Ureter (tissue), 1 donor: ENCODE results near the gene PRM3. TPM values are rescaled to one million over a fixed set of nuclear protein-coding genes. Genes with fewer than 3 reads are reported as not detected.

Source experiments
- DNase-seq: peaks from one replicate; pipeline ENCODE4 v3.0.0-alpha.2; 2020; ENCODE audit warnings: low spot score
- total RNA-seq: library from RNA; stranded (reverse); gene quantifications from one replicate; pipeline ENCODE4 v1.2.4, GENCODE V29; 2023
- donor health status: DM: yes; HTN: yes; CAD: no.

The PRM3 gene
- total RNA-seq, 1 donor from 2014 or later: not detected

- no peak for DNase-seq
Observed at GRCh38 chr16:11280616-11281522, 7.4 kb upstream of the PRM3 start, which contains the start of gene PRM1. PRM1 (minus strand) TSS chr16:11281330; CDS start chr16:11281238, 92 bp downstream.

- DNase-seq: no peak
Observed at GRCh38 chr16:11278681-11279628, 5.5 kb upstream of the PRM3 start.

- no peak for DNase-seq
Observed at GRCh38 chr16:11277607-11278337, 4.3 kb upstream of the PRM3 start.

- DNase-seq: no peak
Observed at GRCh38 chr16:11276896-11277593, 3.6 kb upstream of the PRM3 start.

- no peak for DNase-seq
Observed at GRCh38 chr16:11276143-11276895, 2.9 kb upstream of the PRM3 start, which contains the start of gene PRM2. PRM2 (minus strand) TSS chr16:11276480; CDS start chr16:11276370, 110 bp downstream.

GRCh38 chr16:11274964-11275363 is 1.5 kb upstream of the PRM3 start:
- DNase-seq: no peak

- no peak for DNase-seq
Observed at GRCh38 chr16:11273721-11274324, 394 bp upstream of the PRM3 start.

- DNase-seq: no peak
Observed at GRCh38 chr16:11272484-11272883, 945 bp downstream of the PRM3 start.

- DNase-seq: no peak
Observed at GRCh38 chr16:11271610-11272009, 1.8 kb downstream of the PRM3 start.

- no peak for DNase-seq
Observed at GRCh38 chr16:11270602-11271162, 2.7 kb downstream of the PRM3 start.

GRCh38 chr16:11268921-11269375 is 4.5 kb downstream of the PRM3 start, which contains the start of gene TNP2:
TNP2 (minus strand) TSS chr16:11269325; CDS start chr16:11269262, 63 bp downstream.
- DNase-seq: no peak

- DNase-seq: no peak
Observed at GRCh38 chr16:11265124-11265523, 8.3 kb downstream of the PRM3 start.

- DNase-seq: no peak
Observed at GRCh38 chr16:11264155-11264832, 9.1 kb downstream of the PRM3 start.

GRCh38 chr16:11263737-11264136 is 9.7 kb downstream of the PRM3 start:
- DNase-seq: no peak

- DNase-seq: no peak
Observed at GRCh38 chr16:11262915-11263314, 10.5 kb downstream of the PRM3 start.

GRCh38 chr16:11260596-11260966 is 12.8 kb downstream of the PRM3 start:
- no peak for DNase-seq

- no peak for DNase-seq
Observed at GRCh38 chr16:11259655-11260595, 13.5 kb downstream of the PRM3 start.
